Esophagus muscularis mucosa (tissue), 4 donors: Measurements from ENCODE around the gene PYDC1.

Experiments used
- CTCF ChIP-seq, 3 experiments: fragments of 200-600 bp in 2 of 3; fragments of 450-650 bp in 1 of 3; sonication (generic) in 2 of 3; IDR thresholded peaks; one replicate each; pipeline ENCODE4 v1.5.1; 2017 to 2019; ENCODE audit warnings: antibody characterized with exemption in 3 of 3, mild to moderate bottlenecking in 2 of 3, moderate library complexity in 1 of 3
- EP300 ChIP-seq: sonication (generic); formaldehyde crosslinking; IDR thresholded peaks from one replicate; pipeline ENCODE4 v1.6.1; 2017; ENCODE audit warnings: antibody characterized with exemption
- POLR2A ChIP-seq: fragments of 450-650 bp; IDR thresholded peaks from one replicate; pipeline ENCODE4 v1.6.1; 2017; ENCODE audit warnings: antibody characterized with exemption, moderate library complexity, mild to moderate bottlenecking, low read depth
- POLR2AphosphoS5 ChIP-seq, 2 donors: sonication (generic); formaldehyde crosslinking; IDR thresholded peaks; one replicate each; pipeline ENCODE4 v1.6.1; 2017; ENCODE audit warnings: antibody characterized with exemption in 2 of 2

- TF ChIP-seq CTCF (IDR thresholded peaks at IDR 0.05) (no peak), POLR2A (no peak), POLR2AphosphoS5 (IDR thresholded peaks at IDR 0.05) (no peak), EP300 (no peak)
These were observed 33.9 kb upstream of the PYDC1 start for GRCh38 chr16:31250782-31251384.
